Measurements from ENCODE around the gene SELENOK.

DNA sequence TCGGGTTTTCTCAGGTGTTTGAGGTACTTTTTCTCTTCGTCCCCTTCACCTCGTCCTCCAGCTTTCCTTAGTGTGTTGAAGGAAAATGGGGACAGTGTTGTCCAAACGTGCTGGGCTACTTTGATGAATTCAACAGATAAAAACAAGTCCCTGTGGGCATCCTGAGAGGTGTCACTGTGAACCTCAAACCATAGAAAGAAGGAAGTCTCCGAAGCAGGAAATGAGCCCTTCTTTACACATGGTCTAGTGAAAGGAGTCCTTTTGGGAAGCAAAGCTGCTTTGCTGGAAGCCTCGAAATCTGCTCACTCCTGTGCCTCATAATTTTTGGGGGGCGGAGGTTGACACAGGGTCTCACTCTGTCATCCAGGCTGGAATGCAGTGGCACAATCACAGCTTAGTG lies 34.7 kb downstream of the SELENOK start:
- TF ChIP-seq, protein P1, sequence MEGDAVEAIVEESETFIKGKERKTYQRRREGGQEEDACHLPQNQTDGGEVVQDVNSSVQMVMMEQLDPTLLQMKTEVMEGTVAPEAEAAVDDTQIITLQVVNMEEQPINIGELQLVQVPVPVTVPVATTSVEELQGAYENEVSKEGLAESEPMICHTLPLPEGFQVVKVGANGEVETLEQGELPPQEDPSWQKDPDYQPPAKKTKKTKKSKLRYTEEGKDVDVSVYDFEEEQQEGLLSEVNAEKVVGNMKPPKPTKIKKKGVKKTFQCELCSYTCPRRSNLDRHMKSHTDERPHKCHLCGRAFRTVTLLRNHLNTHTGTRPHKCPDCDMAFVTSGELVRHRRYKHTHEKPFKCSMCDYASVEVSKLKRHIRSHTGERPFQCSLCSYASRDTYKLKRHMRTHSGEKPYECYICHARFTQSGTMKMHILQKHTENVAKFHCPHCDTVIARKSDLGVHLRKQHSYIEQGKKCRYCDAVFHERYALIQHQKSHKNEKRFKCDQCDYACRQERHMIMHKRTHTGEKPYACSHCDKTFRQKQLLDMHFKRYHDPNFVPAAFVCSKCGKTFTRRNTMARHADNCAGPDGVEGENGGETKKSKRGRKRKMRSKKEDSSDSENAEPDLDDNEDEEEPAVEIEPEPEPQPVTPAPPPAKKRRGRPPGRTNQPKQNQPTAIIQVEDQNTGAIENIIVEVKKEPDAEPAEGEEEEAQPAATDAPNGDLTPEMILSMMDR (IDR thresholded peaks at IDR 0.05) = no peak
- TF ChIP-seq POLR2AphosphoS5 (IDR thresholded peaks at IDR 0.05; ENCODE audit: low read depth, low read length) (no peak), SIN3A (IDR thresholded peaks at IDR 0.05; ENCODE audit: borderline replicate concordance, insufficient read depth, low read depth, low read length) (no peak)
